GM12878 (cell line): ENCODE measurements around the gene GDF15. TPM values are rescaled to one million over a fixed set of nuclear protein-coding genes. Genes with fewer than 3 reads are reported as not detected.

Experiments used
- BCLAF1 ChIP-seq: fragments of 450-650 bp; IDR thresholded peaks from 2 replicates; pipeline ENCODE4 v1.6.1; 2017; ENCODE audit warnings: antibody characterized with exemption, mild to moderate bottlenecking, moderate library complexity
- CREB1 ChIP-seq: IDR thresholded peaks from 2 replicates; pipeline ENCODE4 v1.6.1; 2012; ENCODE audit warnings: low read depth, mild to moderate bottlenecking, inconsistent platforms
- RAD21 ChIP-seq: IDR thresholded peaks from 2 replicates; pipeline ENCODE4 v1.6.1; 2011; ENCODE audit warnings: mild to moderate bottlenecking, low read depth, low read length, moderate library complexity; ENCODE audit not compliant: insufficient read depth
- SIX5 ChIP-seq: IDR thresholded peaks from 2 replicates; pipeline ENCODE4 v1.6.1; 2011; ENCODE audit warnings: mild to moderate bottlenecking, low read depth, low read length, moderate library complexity; ENCODE audit not compliant: severe bottlenecking
- STAT1 ChIP-seq: fragments of 450-650 bp; conservative IDR thresholded peaks from 2 replicates; pipeline ENCODE4 v1.6.1; 2014; ENCODE audit warnings: antibody characterized with exemption, mild to moderate bottlenecking
- ZNF217 ChIP-seq: fragments of 450-650 bp; IDR thresholded peaks from 2 replicates; pipeline ENCODE4 v1.6.1; 2017; ENCODE audit warnings: antibody characterized with exemption, mild to moderate bottlenecking
- ZSCAN29 ChIP-seq: fragments of 450-650 bp; IDR thresholded peaks from 2 replicates; pipeline ENCODE4 v1.6.1; 2017; ENCODE audit warnings: mild to moderate bottlenecking, moderate library complexity
- polyA plus RNA-seq, 11 experiments: library from polyadenylated mRNA; depleted of rRNA in 4 of 11; unstranded in 6 of 11; stranded (reverse) in 5 of 11; fragments of >200 nt; fragmentation: Nextera tagmentation in 4 of 11; fragmentation: Illumina TruSeq in 1 of 11; extraction: Ambion mirVana in 4 of 11; extraction: Trizol in 1 of 11; gene quantifications; 1 replicate in 1 of 11; 2 replicates in 10 of 11; pipeline versions ENCODE4 v1.2.1 to v1.2.3, GENCODE V29; 2011 to 2016; ENCODE audit warnings: inconsistent platforms in 2 of 11, missing spikeins in 2 of 11, low read depth in 1 of 11
- total RNA-seq, 4 experiments: library from RNA; depleted of rRNA in 3 of 4; stranded (reverse); fragments of >200 nt in 3 of 4; fragmentation: Illumina TruSeq in 1 of 4; extraction: Trizol in 1 of 4; gene quantifications; 2 replicates each; pipeline versions ENCODE4 v1.2.1 to v1.2.3, GENCODE V29; 2013 to 2021
- TF ChIP-seq, protein P1 (sequence below): fragments of 450-650 bp; IDR thresholded peaks from 2 replicates; pipeline ENCODE4 v1.6.1; 2017; ENCODE audit warnings: mild to moderate bottlenecking, moderate library complexity
- TF ChIP-seq, protein P2 (sequence below): fragments of 450-650 bp; conservative IDR thresholded peaks from 2 replicates; pipeline ENCODE4 v1.6.1; 2017; ENCODE audit warnings: mild to moderate bottlenecking, moderate library complexity

The GDF15 gene
- total and polyA plus RNA-seq, 10 of the 15 experiments (the other 5 are each of a cell fraction or from before 2014, with no cell fraction given), result 0.11 to 3.6 (median 1.6) TPM; not detected in 1

- TF ChIP-seq, protein P1, sequence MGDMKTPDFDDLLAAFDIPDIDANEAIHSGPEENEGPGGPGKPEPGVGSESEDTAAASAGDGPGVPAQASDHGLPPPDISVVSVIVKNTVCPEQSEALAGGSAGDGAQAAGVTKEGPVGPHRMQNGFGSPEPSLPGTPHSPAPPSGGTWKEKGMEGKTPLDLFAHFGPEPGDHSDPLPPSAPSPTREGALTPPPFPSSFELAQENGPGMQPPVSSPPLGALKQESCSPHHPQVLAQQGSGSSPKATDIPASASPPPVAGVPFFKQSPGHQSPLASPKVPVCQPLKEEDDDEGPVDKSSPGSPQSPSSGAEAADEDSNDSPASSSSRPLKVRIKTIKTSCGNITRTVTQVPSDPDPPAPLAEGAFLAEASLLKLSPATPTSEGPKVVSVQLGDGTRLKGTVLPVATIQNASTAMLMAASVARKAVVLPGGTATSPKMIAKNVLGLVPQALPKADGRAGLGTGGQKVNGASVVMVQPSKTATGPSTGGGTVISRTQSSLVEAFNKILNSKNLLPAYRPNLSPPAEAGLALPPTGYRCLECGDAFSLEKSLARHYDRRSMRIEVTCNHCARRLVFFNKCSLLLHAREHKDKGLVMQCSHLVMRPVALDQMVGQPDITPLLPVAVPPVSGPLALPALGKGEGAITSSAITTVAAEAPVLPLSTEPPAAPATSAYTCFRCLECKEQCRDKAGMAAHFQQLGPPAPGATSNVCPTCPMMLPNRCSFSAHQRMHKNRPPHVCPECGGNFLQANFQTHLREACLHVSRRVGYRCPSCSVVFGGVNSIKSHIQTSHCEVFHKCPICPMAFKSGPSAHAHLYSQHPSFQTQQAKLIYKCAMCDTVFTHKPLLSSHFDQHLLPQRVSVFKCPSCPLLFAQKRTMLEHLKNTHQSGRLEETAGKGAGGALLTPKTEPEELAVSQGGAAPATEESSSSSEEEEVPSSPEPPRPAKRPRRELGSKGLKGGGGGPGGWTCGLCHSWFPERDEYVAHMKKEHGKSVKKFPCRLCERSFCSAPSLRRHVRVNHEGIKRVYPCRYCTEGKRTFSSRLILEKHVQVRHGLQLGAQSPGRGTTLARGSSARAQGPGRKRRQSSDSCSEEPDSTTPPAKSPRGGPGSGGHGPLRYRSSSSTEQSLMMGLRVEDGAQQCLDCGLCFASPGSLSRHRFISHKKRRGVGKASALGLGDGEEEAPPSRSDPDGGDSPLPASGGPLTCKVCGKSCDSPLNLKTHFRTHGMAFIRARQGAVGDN, result peak; percentile 77
- TF ChIP-seq ZSCAN29, result no peak
- TF ChIP-seq CREB1, result 0 out of 2 replicates have a peak, but pooled peaks have one; percentile 47
- 0 out of 2 replicates have a peak, but pooled peaks have one; percentile 31 for TF ChIP-seq ZNF217
- no peak for TF ChIP-seq SIX5
- peak; percentile 46 for TF ChIP-seq RAD21
- TF ChIP-seq, protein P2, sequence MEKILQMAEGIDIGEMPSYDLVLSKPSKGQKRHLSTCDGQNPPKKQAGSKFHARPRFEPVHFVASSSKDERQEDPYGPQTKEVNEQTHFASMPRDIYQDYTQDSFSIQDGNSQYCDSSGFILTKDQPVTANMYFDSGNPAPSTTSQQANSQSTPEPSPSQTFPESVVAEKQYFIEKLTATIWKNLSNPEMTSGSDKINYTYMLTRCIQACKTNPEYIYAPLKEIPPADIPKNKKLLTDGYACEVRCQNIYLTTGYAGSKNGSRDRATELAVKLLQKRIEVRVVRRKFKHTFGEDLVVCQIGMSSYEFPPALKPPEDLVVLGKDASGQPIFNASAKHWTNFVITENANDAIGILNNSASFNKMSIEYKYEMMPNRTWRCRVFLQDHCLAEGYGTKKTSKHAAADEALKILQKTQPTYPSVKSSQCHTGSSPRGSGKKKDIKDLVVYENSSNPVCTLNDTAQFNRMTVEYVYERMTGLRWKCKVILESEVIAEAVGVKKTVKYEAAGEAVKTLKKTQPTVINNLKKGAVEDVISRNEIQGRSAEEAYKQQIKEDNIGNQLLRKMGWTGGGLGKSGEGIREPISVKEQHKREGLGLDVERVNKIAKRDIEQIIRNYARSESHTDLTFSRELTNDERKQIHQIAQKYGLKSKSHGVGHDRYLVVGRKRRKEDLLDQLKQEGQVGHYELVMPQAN, result no peak
- no peak for TF ChIP-seq BCLAF1
- no peak for TF ChIP-seq STAT1
These were observed 15.7 kb downstream of the GDF15 start (continued) for GRCh38 chr19:18401580-18402112.
